SK-N-MC (cell line): ENCODE measurements around the gene SCAF8.

Experiments
- DNase-seq: peaks from one replicate; pipeline ENCODE4 v3.0.0-alpha.2; 2011; ENCODE audit warnings: low read depth, low spot score
- H3K27ac ChIP-seq: fragments of 200-600 bp; sonication (generic); 2 replicates; pipeline ENCODE4 v1.5.1; 2016; ENCODE audit warnings: mixed run types
- H3K36me3 ChIP-seq: fragments of 200-600 bp; sonication (generic); 2 replicates; pipeline ENCODE4 v1.6.1; 2017; ENCODE audit warnings: antibody characterized with exemption, low read length, mixed read lengths; ENCODE audit not compliant: insufficient read depth
- H3K4me3 ChIP-seq: fragments of 200-600 bp; sonication (generic); 2 replicates; pipeline ENCODE4 v1.5.1; 2016
- H3K9ac ChIP-seq: fragments of 200-600 bp; sonication (generic); 2 replicates; pipeline ENCODE4 v1.8.0; 2017; ENCODE audit warnings: mixed run types, mixed read lengths; ENCODE audit not compliant: insufficient read length
- H3K9me3 ChIP-seq: fragments of 200-600 bp; sonication (generic); 2 replicates; pipeline ENCODE4 v1.6.1; 2017; ENCODE audit warnings: low read depth, mild to moderate bottlenecking, antibody characterized with exemption, low read length, moderate library complexity, mixed read lengths
- EZH2 ChIP-seq: fragments of 200-600 bp; sonication (generic); IDR thresholded peaks from one replicate; pipeline ENCODE4 v1.6.1; 2017; ENCODE audit warnings: antibody characterized with exemption
- FOXP2 ChIP-seq: optimal IDR thresholded peaks from 2 replicates; pipeline ENCODE3; 2011; ENCODE audit warnings: mild to moderate bottlenecking, moderate library complexity; ENCODE audit not compliant: insufficient read depth; ENCODE audit errors: extremely low read length, control extremely low read depth
- POLR2AphosphoS5 ChIP-seq: IDR thresholded peaks from 2 replicates; pipeline ENCODE4 v1.6.1; 2012; ENCODE audit warnings: mild to moderate bottlenecking, low read depth, low read length, borderline replicate concordance

SCAF8 gene

DNA sequence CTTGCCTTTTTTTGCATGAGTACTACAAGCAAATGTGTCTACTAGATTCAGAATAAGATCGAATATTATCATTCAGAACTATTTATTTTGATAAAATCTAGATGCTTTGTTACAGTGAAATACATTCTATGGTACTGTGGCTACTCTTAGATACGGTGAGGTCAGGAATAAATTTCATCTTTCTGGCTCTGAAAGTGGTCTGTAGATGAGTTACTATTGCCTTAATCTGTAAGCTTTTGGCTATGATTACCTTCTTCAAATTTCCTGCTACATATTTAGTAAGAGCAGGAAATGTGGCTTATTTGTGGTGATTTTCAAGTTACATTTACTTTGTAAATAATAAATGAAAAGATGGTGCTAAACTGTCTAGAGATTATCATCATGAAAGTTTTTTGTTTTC, 50.0 kb downstream of the SCAF8 start:
- TF ChIP-seq FOXP2 (no peak), POLR2AphosphoS5 (no peak), EZH2 (no peak)
- peaks cover 54% of the 10 kb centered on the region for H3K36me3 ChIP-seq

GRCh38 chr6:154785075-154785474, 51.9 kb downstream of the SCAF8 start:
- H3K27ac ChIP-seq = no peak overlapping the region
- H3K36me3 ChIP-seq = peaks cover 52% of the 10 kb centered on the region
- H3K4me3 ChIP-seq = no peak overlapping the region
- DNase-seq = no peak
- H3K9ac ChIP-seq = no peak overlapping the region
- TF ChIP-seq POLR2AphosphoS5 = no peak
- H3K9me3 ChIP-seq = no peaks in the 10 kb centered on the region

More for the DNA sequence above, 50.0 kb downstream of the SCAF8 start:
- Histone ChIP-seq H3K9ac (no peak overlapping the region), H3K27ac (no peak overlapping the region), H3K4me3 (no peak overlapping the region), H3K9me3 (no peaks in the 10 kb centered on the region)
- no peak for DNase-seq

DNA sequence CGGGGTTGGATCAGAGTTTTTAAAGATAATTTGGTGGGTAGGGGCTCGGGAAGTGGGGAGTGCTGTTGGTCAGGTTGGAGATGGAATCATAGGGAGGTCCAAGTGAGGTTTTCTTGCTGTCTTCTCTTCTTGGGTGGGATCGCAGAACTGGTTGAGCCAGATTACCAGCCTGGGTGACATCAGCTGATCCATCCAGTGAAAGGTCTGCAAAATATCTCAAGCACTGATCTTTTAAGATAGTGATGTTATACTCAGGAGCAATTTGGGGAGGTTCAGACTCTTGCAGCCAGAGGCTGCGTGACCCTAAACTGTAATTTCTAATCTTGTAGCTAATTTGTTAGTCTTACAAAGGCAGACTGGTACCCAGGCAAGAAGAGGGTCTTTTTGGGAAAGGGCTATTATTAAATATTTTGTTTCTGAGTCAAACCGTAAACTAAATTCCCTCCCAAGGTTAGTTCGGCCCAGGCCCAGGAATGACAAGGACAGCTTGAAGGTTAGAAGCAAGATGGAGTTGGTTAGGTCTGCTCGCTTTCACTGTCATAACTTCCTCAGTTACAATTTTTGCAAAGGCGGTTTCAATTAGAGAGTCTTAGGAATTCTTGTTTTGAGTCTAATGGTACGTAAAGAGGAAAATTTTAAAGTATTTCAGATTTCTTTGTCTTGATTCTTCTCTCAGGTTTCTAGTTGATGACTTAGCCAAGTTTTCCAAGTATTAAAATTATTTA, 53.1 kb downstream of the SCAF8 start:
- H3K36me3 ChIP-seq = peaks cover 41% of the 10 kb centered on the region
- TF ChIP-seq POLR2AphosphoS5 (no peak), FOXP2 (no peak), EZH2 (no peak)
- no peak overlapping the region for H3K9ac ChIP-seq
- H3K9me3 ChIP-seq = no peaks in the 10 kb centered on the region
- H3K27ac ChIP-seq = 0 out of 2 replicates have a peak overlapping the region, but pooled peaks have one; percentile 8
- DNase-seq = no peak
- no peak overlapping the region for H3K4me3 ChIP-seq

DNA sequence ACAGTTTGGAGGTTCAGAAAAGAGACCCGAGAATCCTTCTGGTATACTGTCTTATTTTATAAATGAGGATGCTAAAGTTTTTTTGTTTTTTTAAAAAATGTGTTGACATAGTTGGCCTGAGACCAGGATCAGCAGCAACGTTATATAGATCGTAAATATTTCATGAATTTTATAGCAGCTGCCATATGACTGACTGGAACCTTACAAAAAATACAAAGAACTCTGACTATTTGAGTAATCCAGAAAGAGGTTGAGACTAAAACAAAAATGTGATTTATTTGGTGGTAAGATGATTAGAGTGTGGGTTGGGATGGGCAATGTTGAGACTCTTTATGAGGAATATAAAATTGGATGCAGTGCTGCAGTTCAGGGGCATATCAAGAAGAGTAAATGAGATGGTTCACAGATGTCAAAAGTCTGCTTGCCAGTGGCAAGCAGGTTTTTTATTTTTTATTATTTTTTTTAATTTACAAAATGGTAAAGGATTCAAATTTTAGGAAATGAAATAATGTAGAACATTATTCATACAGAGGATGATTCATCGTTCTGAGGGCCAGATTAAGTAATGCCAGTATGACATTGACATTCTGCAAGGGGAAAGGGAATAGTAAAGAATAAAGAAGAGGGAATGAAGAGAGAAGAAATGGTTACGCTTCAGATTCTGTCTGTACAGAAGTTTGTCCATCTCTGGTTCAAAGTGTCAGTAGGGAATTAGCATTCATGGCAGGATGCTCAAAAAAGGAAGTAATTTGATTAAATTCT, 58.5 kb downstream of the SCAF8 start:
- Histone ChIP-seq H3K4me3 (no peak overlapping the region), H3K9ac (no peak overlapping the region), H3K9me3 (no peaks in the 10 kb centered on the region), H3K27ac (peak overlapping the region; percentile 2; the same call in 1 of the 2 replicates), H3K36me3 (peaks cover 57% of the 10 kb centered on the region)
- DNase-seq = no peak
- TF ChIP-seq EZH2 = no peak
- TF ChIP-seq POLR2AphosphoS5 = no peak
- TF ChIP-seq FOXP2 = no peak

DNA sequence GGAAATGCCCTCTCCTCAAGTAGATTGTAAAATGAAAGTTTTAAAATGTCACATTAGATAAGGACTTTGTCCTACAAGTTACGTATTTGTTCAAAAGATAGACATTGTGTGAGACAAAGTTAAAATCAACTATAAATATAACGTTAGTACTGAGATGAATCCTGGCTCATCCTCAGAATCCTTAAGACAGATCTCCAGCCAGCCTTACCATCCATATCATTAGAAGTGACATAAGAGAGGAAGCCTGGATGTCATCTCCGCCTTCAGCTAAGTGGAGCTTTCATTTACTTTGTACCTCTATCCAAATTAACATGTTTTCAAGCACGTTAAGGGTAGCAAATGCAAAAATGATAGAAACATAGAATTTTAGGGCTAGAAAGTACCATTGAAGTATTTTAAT, 59.1 kb downstream of the SCAF8 start:
- TF ChIP-seq FOXP2 (no peak), POLR2AphosphoS5 (no peak), EZH2 (no peak)
- H3K4me3 ChIP-seq = no peak overlapping the region
- DNase-seq = no peak
- H3K9ac ChIP-seq = no peak overlapping the region
- H3K36me3 ChIP-seq = peaks cover 55% of the 10 kb centered on the region
- no peak overlapping the region for H3K27ac ChIP-seq
- no peaks in the 10 kb centered on the region for H3K9me3 ChIP-seq

- Histone ChIP-seq H3K4me3 (no peak overlapping the region), H3K27ac (no peak overlapping the region), H3K9me3 (no peaks in the 10 kb centered on the region), H3K36me3 (peaks cover 51% of the 10 kb centered on the region), H3K9ac (no peak overlapping the region)
- DNase-seq = no peak
- no peak for TF ChIP-seq FOXP2
- TF ChIP-seq EZH2 = no peak
- TF ChIP-seq POLR2AphosphoS5 = no peak
Observed at GRCh38 chr6:154792761-154793160, 59.5 kb downstream of the SCAF8 start.

GRCh38 chr6:154796484-154796883, 63.3 kb downstream of the SCAF8 start:
- Histone ChIP-seq H3K27ac (no peak overlapping the region), H3K9me3 (no peaks in the 10 kb centered on the region), H3K4me3 (no peak overlapping the region), H3K9ac (no peak overlapping the region), H3K36me3 (peaks cover 37% of the 10 kb centered on the region)
- TF ChIP-seq EZH2 (no peak), POLR2AphosphoS5 (no peak)
- no peak for DNase-seq

GRCh38 chr6:154797857-154798256, 64.6 kb downstream of the SCAF8 start:
- no peak for DNase-seq
- Histone ChIP-seq H3K36me3 (peaks cover 39% of the 10 kb centered on the region), H3K9ac (no peak overlapping the region), H3K27ac (no peak overlapping the region), H3K9me3 (no peaks in the 10 kb centered on the region), H3K4me3 (no peak overlapping the region)
- TF ChIP-seq EZH2 (no peak), FOXP2 (no peak), POLR2AphosphoS5 (no peak)

DNA sequence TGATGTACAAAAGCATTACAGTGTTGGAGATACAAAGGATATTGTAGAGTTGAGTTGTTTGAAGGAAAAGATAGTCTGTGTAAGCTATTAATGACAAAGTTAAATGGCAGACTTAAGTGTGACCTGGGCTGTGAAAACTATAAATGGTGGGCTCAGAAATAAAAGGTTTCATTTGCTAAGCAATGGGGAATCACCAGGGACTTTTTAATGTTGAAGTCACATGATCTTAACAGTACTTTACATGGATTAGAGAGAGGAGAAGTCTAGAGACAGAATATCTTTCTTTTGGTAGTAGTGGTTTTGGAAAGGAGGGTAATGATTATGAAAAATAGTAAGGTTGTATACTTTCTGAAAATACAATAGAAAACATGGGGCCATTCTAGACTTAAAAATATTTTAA, 67.1 kb downstream of the SCAF8 start:
- TF ChIP-seq POLR2AphosphoS5 = no peak
- TF ChIP-seq EZH2 = no peak
- TF ChIP-seq FOXP2 = no peak
- Histone ChIP-seq H3K27ac (no peak overlapping the region), H3K9me3 (no peaks in the 10 kb centered on the region), H3K4me3 (no peak overlapping the region), H3K36me3 (peaks cover 43% of the 10 kb centered on the region), H3K9ac (no peak overlapping the region)
- no peak for DNase-seq
